Activated CD8-positive, alpha-beta memory T cell treated with anti-CD3 and anti-CD28 coated beads for 48 hours (primary cell): Measurements from ENCODE around the gene NDST1.
"Not testable (repeated sequence)": the region's sequence is repeated elsewhere in the genome, so short reads cannot be mapped to it uniquely, and the experiment has no call there.

Source experiments
- DNase-seq, 3 experiments: peaks; one replicate each; pipeline ENCODE4 v3.0.0-alpha.2; 2020; ENCODE audit warnings: low read depth in 2 of 3, low spot score in 2 of 3

The NDST1 gene

GRCh38 chr5:150506571-150507473, 1.1 kb upstream of the NDST1 start:
- no peak for DNase-seq

GRCh38 chr5:150508277-150508640, 328 bp downstream of the NDST1 start:
- no peak for DNase-seq

- no peak for DNase-seq
Measured at GRCh38 chr5:150508828-150509227, 897 bp downstream of the NDST1 start.

- DNase-seq: no peak
Measured at GRCh38 chr5:150509992-150510391, 2.1 kb downstream of the NDST1 start.

GRCh38 chr5:150510460-150511263, 2.7 kb downstream of the NDST1 start:
- DNase-seq: no peak

- no peak for DNase-seq
Measured at GRCh38 chr5:150511578-150512367, 3.8 kb downstream of the NDST1 start.

- no peak for DNase-seq
Measured at GRCh38 chr5:150512368-150512747, 4.4 kb downstream of the NDST1 start.

- no peak for DNase-seq
Measured at GRCh38 chr5:150513375-150514309, 5.7 kb downstream of the NDST1 start.

- no peak for DNase-seq
Measured at GRCh38 chr5:150514708-150515211, 6.8 kb downstream of the NDST1 start.

- DNase-seq: no peak
Measured at GRCh38 chr5:150515446-150515845, 7.5 kb downstream of the NDST1 start.

- DNase-seq: no peak
Measured at GRCh38 chr5:150516011-150516410, 8.1 kb downstream of the NDST1 start.

- no peak for DNase-seq
Measured at GRCh38 chr5:150517272-150518152, 9.6 kb downstream of the NDST1 start.

- not testable (repeated sequence) for DNase-seq
Measured at GRCh38 chr5:150518712-150519559, 11.0 kb downstream of the NDST1 start.

- no peak for DNase-seq
Measured at GRCh38 chr5:150519560-150519945, 11.6 kb downstream of the NDST1 start.

GRCh38 chr5:150519978-150520377, 12.0 kb downstream of the NDST1 start:
- DNase-seq: no peak

- no peak for DNase-seq
Measured at GRCh38 chr5:150520747-150521521, 13.0 kb downstream of the NDST1 start.

- no peak for DNase-seq
Measured at GRCh38 chr5:150521522-150521817, 13.5 kb downstream of the NDST1 start.
